ENCODE measurements around the gene CACTIN.

Gene CACTIN

DNA sequence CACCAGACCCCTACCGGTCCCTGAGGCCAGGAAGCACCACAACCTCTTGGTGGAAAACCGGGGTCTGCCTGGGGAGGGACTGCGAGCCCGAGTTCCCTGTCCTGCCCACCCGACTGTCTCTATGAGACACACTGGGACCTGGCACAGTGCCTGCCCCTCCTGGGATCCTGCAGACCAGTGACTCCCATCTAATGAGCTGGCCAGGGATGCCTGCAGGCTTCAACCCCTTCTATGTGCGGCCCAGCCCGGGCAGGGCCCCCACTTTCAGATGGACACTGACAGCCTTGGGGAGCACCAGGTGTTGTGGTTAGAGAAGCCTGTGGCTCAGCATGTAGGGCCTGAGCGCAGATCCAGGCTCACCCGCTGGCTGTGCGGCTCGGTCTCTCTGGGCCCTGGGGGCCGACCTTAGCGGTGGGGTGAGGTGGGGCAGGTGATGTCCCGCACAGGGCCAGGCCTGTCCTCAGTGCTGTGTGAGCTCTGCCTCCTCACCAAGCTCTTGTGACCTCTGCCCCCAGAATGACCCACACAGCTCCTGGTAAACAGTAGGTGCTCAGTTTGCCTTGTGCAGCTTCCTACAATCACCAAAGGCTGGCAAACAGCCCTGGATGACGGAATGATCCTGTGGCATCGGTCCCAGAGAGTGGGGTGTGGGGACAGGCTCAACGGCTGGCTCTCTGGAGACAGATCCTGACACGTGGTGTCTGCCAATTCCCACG lies 17.9 kb upstream of the CACTIN start:
- TF ChIP-seq, protein P1, sequence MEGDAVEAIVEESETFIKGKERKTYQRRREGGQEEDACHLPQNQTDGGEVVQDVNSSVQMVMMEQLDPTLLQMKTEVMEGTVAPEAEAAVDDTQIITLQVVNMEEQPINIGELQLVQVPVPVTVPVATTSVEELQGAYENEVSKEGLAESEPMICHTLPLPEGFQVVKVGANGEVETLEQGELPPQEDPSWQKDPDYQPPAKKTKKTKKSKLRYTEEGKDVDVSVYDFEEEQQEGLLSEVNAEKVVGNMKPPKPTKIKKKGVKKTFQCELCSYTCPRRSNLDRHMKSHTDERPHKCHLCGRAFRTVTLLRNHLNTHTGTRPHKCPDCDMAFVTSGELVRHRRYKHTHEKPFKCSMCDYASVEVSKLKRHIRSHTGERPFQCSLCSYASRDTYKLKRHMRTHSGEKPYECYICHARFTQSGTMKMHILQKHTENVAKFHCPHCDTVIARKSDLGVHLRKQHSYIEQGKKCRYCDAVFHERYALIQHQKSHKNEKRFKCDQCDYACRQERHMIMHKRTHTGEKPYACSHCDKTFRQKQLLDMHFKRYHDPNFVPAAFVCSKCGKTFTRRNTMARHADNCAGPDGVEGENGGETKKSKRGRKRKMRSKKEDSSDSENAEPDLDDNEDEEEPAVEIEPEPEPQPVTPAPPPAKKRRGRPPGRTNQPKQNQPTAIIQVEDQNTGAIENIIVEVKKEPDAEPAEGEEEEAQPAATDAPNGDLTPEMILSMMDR (IDR thresholded peaks at IDR 0.05; ENCODE audit: low read depth, low read length, missing control alignments) = no peak
- no peak for DNase-seq (ENCODE audit: low read depth)
- no peak overlapping the region for H3K4me3 ChIP-seq (ENCODE audit: low read depth, low read length)

DNA sequence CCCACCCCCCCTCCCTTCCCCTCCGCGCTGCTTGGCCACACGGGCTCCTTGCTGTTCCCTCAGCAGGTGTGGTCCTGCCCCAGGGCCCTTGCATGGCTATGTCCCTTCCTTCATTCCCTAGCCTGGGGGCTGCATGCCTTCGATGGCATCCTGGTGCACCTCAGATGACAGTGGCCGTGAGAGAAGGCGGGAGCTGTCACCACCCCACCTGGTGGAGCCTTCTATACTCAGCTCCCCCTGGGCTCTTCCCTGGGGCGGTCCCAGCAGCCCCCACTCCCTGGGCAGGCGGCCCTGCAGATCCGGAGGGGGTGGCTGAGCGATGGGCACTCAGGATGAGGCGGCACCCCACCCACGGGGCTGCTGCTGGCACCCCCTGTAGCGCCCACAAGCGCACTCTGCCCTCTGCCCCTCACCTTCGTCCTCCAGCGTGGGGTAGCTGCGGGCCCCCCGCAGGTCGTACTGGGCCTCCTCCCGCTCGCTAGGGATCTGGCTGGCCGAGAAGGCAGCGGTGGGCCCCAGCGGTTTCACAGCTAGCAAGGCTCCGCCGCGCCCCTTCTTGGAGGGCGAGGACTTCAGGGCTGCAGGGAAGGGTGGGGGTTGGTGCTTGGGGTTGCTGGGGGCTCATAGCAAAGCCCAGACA lies 17.2 kb upstream of the CACTIN start:
- TF ChIP-seq, protein P1 (IDR thresholded peaks at IDR 0.05; ENCODE audit: low read depth, low read length, missing control alignments) = no peak
- no peak for DNase-seq (ENCODE audit: low read depth)
- no peak overlapping the region for H3K4me3 ChIP-seq (ENCODE audit: low read depth, low read length)

DNA sequence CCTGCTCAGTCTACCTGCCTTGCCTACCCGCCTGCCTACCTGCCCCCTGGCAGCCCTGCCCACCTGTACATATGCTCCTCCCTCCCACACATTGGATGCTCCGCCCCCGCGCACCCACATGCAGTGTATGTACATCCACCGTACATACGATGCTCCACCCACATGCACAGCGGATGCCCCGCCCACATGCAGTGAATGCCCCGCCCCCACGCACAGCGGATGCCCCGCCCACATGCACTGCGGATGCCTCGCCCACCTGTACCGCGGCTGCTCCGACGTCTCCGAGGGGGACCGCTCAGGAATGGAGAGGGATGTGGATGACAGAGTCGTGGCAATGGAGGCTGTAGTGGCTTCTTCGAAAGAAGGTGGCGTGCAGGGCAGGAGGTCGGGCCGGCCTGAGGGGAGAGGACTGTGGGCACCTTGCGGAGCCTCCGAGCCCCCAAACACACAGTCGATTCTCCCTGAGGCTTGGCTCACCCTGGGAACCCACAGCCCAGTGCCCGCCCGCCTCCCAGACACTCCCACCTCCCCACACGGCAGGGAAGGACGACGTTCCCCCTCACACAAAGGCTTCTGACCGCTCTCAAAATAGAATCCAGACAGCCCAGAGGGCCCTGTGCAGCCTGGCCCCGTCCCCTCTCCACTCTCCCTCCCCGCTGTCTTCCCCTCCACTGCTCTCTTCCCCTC lies 16.5 kb upstream of the CACTIN start:
- no peak for DNase-seq (ENCODE audit: low read depth)
- H3K4me3 ChIP-seq (ENCODE audit: low read depth, low read length) = no peak overlapping the region
- TF ChIP-seq, protein P1 (IDR thresholded peaks at IDR 0.05; ENCODE audit: low read depth, low read length, missing control alignments) = no peak

DNA sequence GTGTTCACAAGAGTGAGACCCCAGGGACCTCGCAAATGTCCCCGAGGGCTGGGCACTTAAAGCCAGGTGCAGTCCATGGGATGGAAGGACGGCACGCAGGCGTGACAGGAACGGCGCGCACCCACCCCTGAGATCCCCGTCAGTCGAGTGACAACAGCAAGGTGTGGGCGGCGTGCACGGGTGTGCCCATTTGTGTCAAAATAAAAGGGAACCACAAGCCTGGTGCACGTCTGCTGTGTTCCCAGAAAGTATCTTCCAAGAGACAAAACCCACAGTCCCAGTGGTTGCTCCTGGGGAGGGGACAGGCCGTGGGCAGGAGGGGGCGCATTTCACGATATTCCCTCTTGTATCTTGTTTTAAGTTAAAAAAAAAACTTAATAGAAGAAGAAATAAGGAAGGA lies 15.7 kb upstream of the CACTIN start:
- TF ChIP-seq, protein P1 (IDR thresholded peaks at IDR 0.05; ENCODE audit: low read depth, low read length, missing control alignments) = no peak
- no peak overlapping the region for H3K4me3 ChIP-seq (ENCODE audit: low read depth, low read length)
- no peak for DNase-seq (ENCODE audit: low read depth)

DNA sequence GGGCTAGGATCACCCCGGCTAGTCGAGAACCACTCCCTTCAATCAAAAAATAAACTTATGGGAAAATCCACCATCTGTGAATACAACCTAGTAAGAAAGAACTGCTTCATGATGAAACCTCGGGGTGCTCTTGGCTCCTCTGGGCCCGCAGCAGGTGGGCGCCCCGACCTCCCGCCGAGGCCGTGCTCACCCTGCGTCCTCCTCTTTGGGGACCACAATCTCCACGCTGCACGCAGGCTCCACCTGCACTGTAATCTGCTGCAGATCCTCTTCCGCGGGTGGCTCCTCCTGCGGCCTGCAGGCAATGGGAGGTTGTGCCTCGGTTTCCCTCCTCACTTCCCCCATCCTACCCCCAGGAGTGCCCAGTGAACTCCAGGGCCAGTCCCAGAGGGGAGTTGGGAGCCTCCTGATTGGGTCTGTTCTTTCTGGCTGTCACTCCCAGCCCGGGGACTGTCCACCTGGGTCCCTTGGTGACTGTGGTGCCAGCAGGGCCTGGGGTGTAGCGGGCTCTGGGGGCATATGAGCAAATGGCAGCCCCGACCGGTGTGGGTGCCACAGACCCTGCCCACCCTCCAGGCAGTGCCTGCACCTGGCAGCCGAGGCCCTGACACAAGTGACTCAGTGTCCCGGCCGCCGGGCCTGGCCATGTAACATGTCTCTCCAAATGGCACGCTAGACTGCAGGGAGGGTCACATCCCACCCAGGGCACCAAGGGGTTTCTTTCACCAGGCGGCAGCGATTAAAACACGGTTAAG lies 15.1 kb upstream of the CACTIN start:
- H3K4me3 ChIP-seq (ENCODE audit: low read depth, low read length) = no peak overlapping the region
- TF ChIP-seq, protein P1 (IDR thresholded peaks at IDR 0.05; ENCODE audit: low read depth, low read length, missing control alignments) = no peak
- DNase-seq (ENCODE audit: low read depth) = no peak

DNA sequence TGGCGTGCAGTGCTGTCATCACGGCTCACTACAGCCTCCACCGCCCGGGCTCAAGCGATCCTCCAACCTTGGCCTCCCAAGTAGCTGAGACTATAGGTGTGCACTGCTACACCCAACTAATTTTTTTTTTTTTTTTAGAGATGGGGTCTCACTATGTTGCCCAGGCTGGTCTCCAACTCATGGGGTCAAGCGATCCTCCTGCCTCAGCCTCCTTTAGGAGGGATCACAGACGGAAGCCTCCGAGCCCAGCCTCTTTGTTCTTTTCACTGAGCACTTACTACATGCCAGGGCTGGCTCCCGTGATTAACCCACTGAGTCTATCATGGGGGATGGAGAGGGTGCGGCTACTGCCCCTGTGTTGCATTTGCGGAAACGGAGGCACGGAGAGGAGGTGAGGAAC lies 12.9 kb upstream of the CACTIN start:
- TF ChIP-seq, protein P1 (IDR thresholded peaks at IDR 0.05; ENCODE audit: low read depth, low read length, missing control alignments) = no peak
- DNase-seq (ENCODE audit: low read depth) = no peak
- H3K4me3 ChIP-seq (ENCODE audit: low read depth, low read length) = no peak overlapping the region
